PC-9 (cell line): ENCODE data around the gene CLDN19.

ENCODE experiments used
- CTCF ChIP-seq: fragments of 200-600 bp; sonication (generic); conservative IDR thresholded peaks from 2 replicates; pipeline ENCODE4 v1.6.1; 2017; ENCODE audit warnings: mixed run types, antibody characterized with exemption, mild to moderate bottlenecking, moderate library complexity
- EZH2 ChIP-seq: fragments of 200-600 bp; sonication (generic); IDR thresholded peaks from 2 replicates; pipeline ENCODE4 v1.8.0; 2017; ENCODE audit warnings: antibody characterized with exemption, low read depth

- TF ChIP-seq CTCF (no peak), EZH2 (no peak)
These were observed 55.9 kb downstream of the CLDN19 start for GRCh38 chr1:42684139-42684538.
